ENCODE data around the gene KIF19.
"Not testable (repeated sequence)": the region's sequence is repeated elsewhere in the genome, so short reads cannot be mapped to it uniquely, and the experiment has no call there.

The KIF19 gene

GRCh38 chr17:74390680-74391653, 64.9 kb downstream of the KIF19 start:
- DNase-seq = no peak

- DNase-seq = no peak
Measured at GRCh38 chr17:74391771-74392170, 65.7 kb downstream of the KIF19 start.

GRCh38 chr17:74392848-74393247, 66.8 kb downstream of the KIF19 start:
- DNase-seq = no peak

GRCh38 chr17:74393346-74393942, 67.4 kb downstream of the KIF19 start:
- DNase-seq = peak; percentile 26

- DNase-seq = no peak
Measured at GRCh38 chr17:74394275-74394950, 68.4 kb downstream of the KIF19 start.

GRCh38 chr17:74394977-74395376, 69.0 kb downstream of the KIF19 start:
- no peak for DNase-seq

- no peak for DNase-seq
Measured at GRCh38 chr17:74396567-74396966, 70.5 kb downstream of the KIF19 start.

- no peak for DNase-seq
Measured at GRCh38 chr17:74402048-74402447, 76.0 kb downstream of the KIF19 start.

GRCh38 chr17:74403512-74404137, 77.6 kb downstream of the KIF19 start:
- no peak for DNase-seq

GRCh38 chr17:74404218-74404617, 78.2 kb downstream of the KIF19 start:
- DNase-seq = no peak

GRCh38 chr17:74404789-74405188, 78.8 kb downstream of the KIF19 start:
- DNase-seq = no peak

GRCh38 chr17:74405311-74405710, 79.3 kb downstream of the KIF19 start:
- DNase-seq = not testable (repeated sequence)
